Natural killer cell treated with Interleukin-12 subunit alpha and Interleukin-12 subunit beta and Interleukin-15 and Interleukin-18, amount 100 ng/mL, for 72 hours (primary cell): ENCODE data around the gene LMBR1. TPM values are rescaled to one million over a fixed set of nuclear protein-coding genes. Genes with fewer than 3 reads are reported as not detected.

Experiments
- ATAC-seq, 2 donors: fragments of 150-1000 bp; cut with Tn5 transposase in 1 of 2; sonication (Bioruptor Pico), chemical (Tn5 transposase) in 1 of 2; 2 replicates each; pipeline ENCODE4 v1.10.0; 2021
- DNase-seq: peaks from one replicate; pipeline ENCODE4 v3.0.0; 2022; ENCODE audit warnings: low spot score
- H3K27ac Mint-ChIP-seq, 2 donors: 1 replicate in 1 of 2; 2 replicates in 1 of 2; pipeline ENCODE4 v1.8.0; 2022; ENCODE audit warnings: mixed read lengths in 2 of 2, mild to moderate bottlenecking in 1 of 2, moderate library complexity in 1 of 2
- H3K27me3 Mint-ChIP-seq, 2 donors: 1 replicate in 1 of 2; 2 replicates in 1 of 2; pipeline ENCODE4 v1.8.0; 2022; ENCODE audit warnings: mixed read lengths in 2 of 2
- H3K36me3 Mint-ChIP-seq: one replicate; pipeline ENCODE4 v1.8.0; 2022; ENCODE audit warnings: mixed read lengths
- H3K4me1 Mint-ChIP-seq, 2 donors: 1 replicate in 1 of 2; 2 replicates in 1 of 2; pipeline ENCODE4 v1.8.0; 2022; ENCODE audit warnings: low read depth in 2 of 2, mixed read lengths in 2 of 2, mild to moderate bottlenecking in 1 of 2
- H3K4me3 Mint-ChIP-seq: one replicate; pipeline ENCODE4 v1.8.0; 2022; ENCODE audit warnings: mixed read lengths
- H3K9me3 Mint-ChIP-seq: 2 replicates; pipeline ENCODE4 v1.8.0; 2022; ENCODE audit warnings: mixed read lengths
- total RNA-seq, 2 donors: library from RNA; stranded (reverse); gene quantifications; one replicate each; pipeline ENCODE4 v1.2.3, GENCODE V29; 2022

Gene LMBR1
- total RNA-seq, 2 donors from 2014 or later: 41.7 to 62.4 TPM

GRCh38 chr7:156765901-156766656 lies 126.9 kb downstream of the LMBR1 start:
- Mint-ChIP-seq H3K4me3 (no peak overlapping the region), H3K27me3 (no peaks in the 10 kb centered on the region), H3K27ac (no peak overlapping the region), H3K9me3 (no peaks in the 10 kb centered on the region), H3K4me1 (peaks cover 6 to 10% of the 10 kb centered on the region in 2 donors), H3K36me3 (no peaks in the 10 kb centered on the region)
- DNase-seq: no peak
- no peak for ATAC-seq

- Mint-ChIP-seq H3K4me1 (peaks cover 5 to 6% of the 10 kb centered on the region in 2 donors), H3K4me3 (no peak overlapping the region), H3K9me3 (peaks cover 5% of the 10 kb centered on the region), H3K27ac (no peak overlapping the region), H3K36me3 (peaks cover 13% of the 10 kb centered on the region), H3K27me3 (no peaks in the 10 kb centered on the region)
- ATAC-seq (no peak), DNase-seq (no peak)
These were observed 128.2 kb downstream of the LMBR1 start for GRCh38 chr7:156764766-156765165.

- ATAC-seq (no peak), DNase-seq (no peak)
- peaks cover 0 to under 1% of the 10 kb centered on the region in 2 donors for H3K4me1 Mint-ChIP-seq
- H3K27me3 Mint-ChIP-seq: no peaks in the 10 kb centered on the region
- H3K9me3 Mint-ChIP-seq: peaks cover 7% of the 10 kb centered on the region
- no peak overlapping the region for H3K4me3 Mint-ChIP-seq
- H3K27ac Mint-ChIP-seq: no peak overlapping the region
- H3K36me3 Mint-ChIP-seq: peaks cover 18% of the 10 kb centered on the region
These were observed 128.8 kb downstream of the LMBR1 start for GRCh38 chr7:156764016-156764669.

GRCh38 chr7:156759579-156760202 lies 133.3 kb downstream of the LMBR1 start:
- peaks cover 7% of the 10 kb centered on the region for H3K9me3 Mint-ChIP-seq
- peaks cover 22% of the 10 kb centered on the region for H3K36me3 Mint-ChIP-seq
- no peak overlapping the region for H3K4me3 Mint-ChIP-seq
- ATAC-seq (no peak), DNase-seq (no peak)
- no peaks in the 10 kb centered on the region for H3K4me1 Mint-ChIP-seq
- no peak overlapping the region for H3K27ac Mint-ChIP-seq
- H3K27me3 Mint-ChIP-seq: no peaks in the 10 kb centered on the region

GRCh38 chr7:156759143-156759542 lies 133.8 kb downstream of the LMBR1 start:
- H3K4me3 Mint-ChIP-seq: no peak overlapping the region
- H3K27ac Mint-ChIP-seq: no peak overlapping the region
- H3K9me3 Mint-ChIP-seq: peaks cover 7% of the 10 kb centered on the region
- H3K27me3 Mint-ChIP-seq: no peaks in the 10 kb centered on the region
- ATAC-seq (no peak), DNase-seq (no peak)
- H3K36me3 Mint-ChIP-seq: peaks cover 22% of the 10 kb centered on the region
- no peaks in the 10 kb centered on the region for H3K4me1 Mint-ChIP-seq

- no peak for ATAC-seq
- no peak overlapping the region for H3K27ac Mint-ChIP-seq
- H3K36me3 Mint-ChIP-seq: peaks cover 4% of the 10 kb centered on the region
- H3K9me3 Mint-ChIP-seq: no peaks in the 10 kb centered on the region
- no peak for DNase-seq
- H3K27me3 Mint-ChIP-seq: no peaks in the 10 kb centered on the region
- H3K4me3 Mint-ChIP-seq: no peak overlapping the region
- H3K4me1 Mint-ChIP-seq: peaks cover 0 to 3% of the 10 kb centered on the region in 2 donors
These were observed 138.8 kb downstream of the LMBR1 start for GRCh38 chr7:156754201-156754600.

- Mint-ChIP-seq H3K27me3 (no peaks in the 10 kb centered on the region), H3K4me3 (no peak overlapping the region), H3K36me3 (no peaks in the 10 kb centered on the region), H3K4me1 (peaks cover 0 to 3% of the 10 kb centered on the region in 2 donors), H3K9me3 (no peaks in the 10 kb centered on the region), H3K27ac (no peak overlapping the region)
- ATAC-seq: no peak
- DNase-seq: no peak
These were observed 139.4 kb downstream of the LMBR1 start for GRCh38 chr7:156753630-156754029.

- no peaks in the 10 kb centered on the region for H3K9me3 Mint-ChIP-seq
- ATAC-seq: no peak
- H3K27me3 Mint-ChIP-seq: no peaks in the 10 kb centered on the region
These were observed 139.8 kb downstream of the LMBR1 start for GRCh38 chr7:156753229-156753560.

GRCh38 chr7:156752367-156753228 lies 140.4 kb downstream of the LMBR1 start:
- Mint-ChIP-seq H3K27me3 (no peaks in the 10 kb centered on the region), H3K4me1 (peaks cover 0 to 3% of the 10 kb centered on the region in 2 donors), H3K36me3 (no peaks in the 10 kb centered on the region), H3K27ac (no peak overlapping the region), H3K4me3 (no peak overlapping the region), H3K9me3 (no peaks in the 10 kb centered on the region)
- no peak for DNase-seq
- no peak for ATAC-seq

More at GRCh38 chr7:156753229-156753560, 139.8 kb downstream of the LMBR1 start:
- no peaks in the 10 kb centered on the region for H3K36me3 Mint-ChIP-seq
- H3K27ac Mint-ChIP-seq: no peak overlapping the region
- H3K4me1 Mint-ChIP-seq: peaks cover 0 to 3% of the 10 kb centered on the region in 2 donors
- no peak overlapping the region for H3K4me3 Mint-ChIP-seq
- DNase-seq: no peak

GRCh38 chr7:156751319-156751718 lies 141.7 kb downstream of the LMBR1 start:
- Mint-ChIP-seq H3K4me1 (peaks cover 0 to 3% of the 10 kb centered on the region in 2 donors), H3K27ac (no peak overlapping the region), H3K27me3 (no peaks in the 10 kb centered on the region), H3K4me3 (peak overlapping the region; percentile 21), H3K9me3 (no peaks in the 10 kb centered on the region), H3K36me3 (no peaks in the 10 kb centered on the region)
- DNase-seq (no peak), ATAC-seq (peak in 1 of 2 donors; percentile 88)

GRCh38 chr7:156747718-156748117 lies 145.3 kb downstream of the LMBR1 start:
- peaks cover 0 to 3% of the 10 kb centered on the region in 2 donors for H3K4me1 Mint-ChIP-seq
- no peaks in the 10 kb centered on the region for H3K9me3 Mint-ChIP-seq
- H3K27me3 Mint-ChIP-seq: no peaks in the 10 kb centered on the region
- no peak overlapping the region for H3K27ac Mint-ChIP-seq
- no peak for ATAC-seq
- H3K4me3 Mint-ChIP-seq: no peak overlapping the region
- no peak for DNase-seq
- H3K36me3 Mint-ChIP-seq: no peaks in the 10 kb centered on the region

- no peak for ATAC-seq
- no peak overlapping the region for H3K4me3 Mint-ChIP-seq
- H3K9me3 Mint-ChIP-seq: no peaks in the 10 kb centered on the region
- H3K27me3 Mint-ChIP-seq: no peaks in the 10 kb centered on the region
- peaks cover 0 to 3% of the 10 kb centered on the region in 2 donors for H3K4me1 Mint-ChIP-seq
- H3K27ac Mint-ChIP-seq: no peak overlapping the region
- peaks cover 8% of the 10 kb centered on the region for H3K36me3 Mint-ChIP-seq
- DNase-seq: no peak
These were observed 146.1 kb downstream of the LMBR1 start for GRCh38 chr7:156746891-156747290.

GRCh38 chr7:156739596-156739995 lies 153.4 kb downstream of the LMBR1 start:
- H3K9me3 Mint-ChIP-seq: peaks cover 2% of the 10 kb centered on the region
- no peaks in the 10 kb centered on the region for H3K27me3 Mint-ChIP-seq
- H3K36me3 Mint-ChIP-seq: peaks cover 41% of the 10 kb centered on the region

More at GRCh38 chr7:156739596-156739995, 153.4 kb downstream of the LMBR1 start:
- DNase-seq (no peak), ATAC-seq (no peak)
- Mint-ChIP-seq H3K4me3 (no peak overlapping the region), H3K4me1 (no peaks in the 10 kb centered on the region), H3K27ac (no peak overlapping the region)
